B cell (primary cell): ENCODE data around the gene PRSS16. TPM values are rescaled to one million over a fixed set of nuclear protein-coding genes. Genes with fewer than 3 reads are reported as not detected.

Source experiments
- ATAC-seq: fragments of 200-7000 bp; cut with Tn5 transposase; one replicate; pipeline ENCODE4 v1.10.0; 2021; ENCODE audit warnings: low read depth, mild to moderate bottlenecking, moderate number of reproducible peaks, moderate library complexity
- CTCF ChIA-PET: fragments of 350-600 bp; sonication (Branson Sonifier 250); formaldehyde crosslinking; loops from one replicate; lab custom pipeline; 2021; ENCODE audit warnings: antibody characterized with exemption, inconsistent platforms; lab: Charles Lee
- POLR2A ChIA-PET: fragments of 350-600 bp; sonication (Branson Sonifier 250); formaldehyde crosslinking; loops from one replicate; lab custom pipeline; 2021; ENCODE audit warnings: antibody characterized with exemption; lab: Charles Lee
- DNase-seq: peaks from one replicate; pipeline ENCODE4 v3.0.0; 2013
- H2AFZ ChIP-seq: 2 replicates; pipeline ENCODE4 v1.6.1; 2012; ENCODE audit warnings: mild to moderate bottlenecking, low read depth, low read length; ENCODE audit not compliant: insufficient read depth, poor library complexity, severe bottlenecking
- H3K27ac ChIP-seq, 2 donors: 1 replicate in 1 of 2; 2 replicates in 1 of 2; pipeline ENCODE4 v1.5.1; 2012 to 2013; ENCODE audit warnings: low read length in 2 of 2, mild to moderate bottlenecking in 2 of 2, moderate library complexity in 1 of 2
- H3K27me3 ChIP-seq, 4 experiments: fragments of 200-600 bp in 1 of 4; sonication (generic) in 1 of 4; replicated peaks in 1 of 4; 1 replicate in 2 of 4; 2 replicates in 2 of 4; pipeline versions ENCODE4 v1.6.1 to v1.7.0; 2013 to 2016; ENCODE audit warnings: low read length in 3 of 4, mild to moderate bottlenecking in 2 of 4, mixed read lengths in 1 of 4, moderate library complexity in 1 of 4; ENCODE audit not compliant: insufficient read depth in 4 of 4, control insufficient read depth in 3 of 4; ENCODE audit errors: control extremely low read depth in 1 of 4
- H3K36me3 ChIP-seq, 2 experiments: replicated peaks in 1 of 2; 1 replicate in 1 of 2; 2 replicates in 1 of 2; pipeline versions ENCODE4 v1.6.1 to v1.7.1; 2013; ENCODE audit warnings: low read length in 1 of 2; ENCODE audit not compliant: insufficient read depth in 2 of 2, control insufficient read depth in 1 of 2; ENCODE audit errors: control extremely low read depth in 1 of 2, extremely low read depth in 1 of 2
- H3K4me1 ChIP-seq, 2 donors: fragments of 200-600 bp in 1 of 2; sonication (generic) in 1 of 2; 1 replicate in 1 of 2; 2 replicates in 1 of 2; pipeline versions ENCODE4 v1.5.1 to v1.6.1; 2013 to 2017; ENCODE audit warnings: low read length in 2 of 2; ENCODE audit not compliant: control insufficient read depth in 2 of 2, insufficient read depth in 2 of 2
- H3K4me2 ChIP-seq: replicated peaks from 2 replicates; pipeline ENCODE3; 2012; ENCODE audit warnings: mild to moderate bottlenecking, low read depth, low read length; ENCODE audit not compliant: poor library complexity, severe bottlenecking
- H3K4me3 ChIP-seq, 5 experiments: fragments of 200-600 bp in 1 of 5; sonication (generic) in 1 of 5; 1 replicate in 3 of 5; 2 replicates in 2 of 5; pipeline versions ENCODE4 v1.5.1 to v1.7.0; 2011 to 2016; ENCODE audit warnings: low read length in 4 of 5, mild to moderate bottlenecking in 4 of 5, low read depth in 2 of 5, control low read depth in 1 of 5, moderate library complexity in 1 of 5; ENCODE audit not compliant: insufficient read depth in 1 of 5; ENCODE audit errors: control extremely low read depth in 1 of 5, extremely low read depth in 1 of 5
- H3K79me2 ChIP-seq: fragments of 200-600 bp; sonication (generic); one replicate; pipeline ENCODE4 v1.6.0; 2016; ENCODE audit warnings: low read length; ENCODE audit not compliant: control insufficient read depth, insufficient read depth
- H3K9ac ChIP-seq: fragments of 200-600 bp; sonication (generic); 2 replicates; pipeline ENCODE4 v1.6.1; 2017; ENCODE audit warnings: mild to moderate bottlenecking, low read length, moderate library complexity
- H3K9me3 ChIP-seq, 3 donors: one replicate each; pipeline versions ENCODE4 v1.6.1 to v1.7.1; 2013; ENCODE audit warnings: low read length in 2 of 3; ENCODE audit not compliant: control insufficient read depth in 2 of 3, insufficient read depth in 1 of 3; ENCODE audit errors: control extremely low read depth in 1 of 3
- H4K20me1 ChIP-seq: 2 replicates; pipeline ENCODE4 v1.6.0; 2012; ENCODE audit warnings: mild to moderate bottlenecking, low read length; ENCODE audit not compliant: insufficient read depth, control insufficient read depth, poor library complexity, severe bottlenecking
- H3K27ac Mint-ChIP-seq: one replicate; pipeline ENCODE4 v1.8.0; 2021; ENCODE audit warnings: mixed read lengths
- H3K27me3 Mint-ChIP-seq: one replicate; pipeline ENCODE4 v1.8.0; 2021; ENCODE audit warnings: mixed read lengths
- H3K4me1 Mint-ChIP-seq: one replicate; pipeline ENCODE4 v1.8.0; 2021; ENCODE audit warnings: mixed read lengths
- H3K4me3 Mint-ChIP-seq: one replicate; pipeline ENCODE4 v1.8.0; 2021; ENCODE audit warnings: mixed read lengths
- H3K9me3 Mint-ChIP-seq: one replicate; pipeline ENCODE4 v1.8.0; 2022; ENCODE audit warnings: mixed read lengths; ENCODE audit not compliant: insufficient read depth
- CTCF ChIP-seq: fragments of 200-600 bp; IDR thresholded peaks from one replicate; pipeline ENCODE4 v1.8.0; 2022; ENCODE audit warnings: antibody characterized with exemption, mild to moderate bottlenecking
- EZH2 ChIP-seq: IDR thresholded peaks from 2 replicates; pipeline ENCODE4 v1.6.1; 2012; ENCODE audit warnings: borderline replicate concordance, low read depth, mild to moderate bottlenecking, moderate library complexity, low read length; ENCODE audit not compliant: insufficient read depth, poor library complexity, severe bottlenecking
- WGBS: methylation state at CpG from one replicate; pipeline ENCODE4 v1.1.5; 2013; ENCODE audit warnings: missing lambda C conversion rate; ENCODE audit not compliant: insufficient coverage; 5-methylcytosine and 5-hydroxymethylcytosine counted together
- intact Hi-C: fragments of 100-400 bp; cut with micrococcal nuclease; formaldehyde crosslinking; loops from one replicate; pipeline ENCODE4 v1.10.0; 2022
- polyA plus RNA-seq: library from polyadenylated mRNA; depleted of rRNA; stranded (reverse); fragments of >200 nt; gene quantifications from 2 replicates; pipeline ENCODE4 v1.2.3, GENCODE V29; 2012
- total RNA-seq, 2 donors: library from RNA; stranded (reverse); fragments of 120-200 nt in 1 of 2; gene quantifications; 1 replicate in 1 of 2; 2 replicates in 1 of 2; pipeline versions ENCODE4 v1.2.3 to v1.2.4, GENCODE V29; 2013 to 2022

PRSS16 gene
- total and polyA plus RNA-seq, 2 donors (not counting 1 experiment from before 2014, with no cell fraction given): 1.3 to 2.4 TPM

- Histone ChIP-seq H3K27me3 (peaks cover 2 to 87% (median 74%) of the 10 kb centered on the region in 4 experiments), H3K36me3 (no peaks in the 10 kb centered on the region), H3K9ac (no peak overlapping the region), H4K20me1 (no peaks in the 10 kb centered on the region), H3K4me3 (no peak overlapping the region), H2AFZ (no peak overlapping the region), H3K4me1 (peaks cover 0 to 6% of the 10 kb centered on the region in 2 donors), H3K9me3 (peaks cover 7 to 44% (median 31%) of the 10 kb centered on the region in 3 donors), H3K27ac (no peak overlapping the region), H3K4me2 (no peak overlapping the region), H3K79me2 (no peaks in the 10 kb centered on the region)
- peaks cover 8% of the 10 kb centered on the region for H3K9me3 Mint-ChIP-seq
- intact Hi-C loops: no loop called here
- TF ChIP-seq EZH2 (no peak), CTCF (no peak)
- H3K27me3 Mint-ChIP-seq: peaks cover 83% of the 10 kb centered on the region
- DNase-seq: no peak
- ChIA-PET POLR2A (interaction anchor here (0.6 kb wide), 1 partner anchor 19 kb away, joined by 3 read pairs; no protein-coding TSS in a partner anchor), CTCF (no interaction called here)
- H3K27ac Mint-ChIP-seq: no peak overlapping the region
- ATAC-seq: no peak
- WGBS: 83% methylated on average over 1 of the region's 2 CpGs
- H3K4me3 Mint-ChIP-seq: no peak overlapping the region
- H3K4me1 Mint-ChIP-seq: no peaks in the 10 kb centered on the region
These were observed 38.6 kb downstream of the PRSS16 start for GRCh38 chr6:27286141-27286540.

GRCh38 chr6:27287751-27288135, 40.2 kb downstream of the PRSS16 start:
- ChIA-PET POLR2A (interaction anchor here (0.7 kb wide), 1 partner anchor 100 kb away, joined by 5 read pairs; no protein-coding TSS in a partner anchor), CTCF (no interaction called here)
- H3K4me1 Mint-ChIP-seq: no peaks in the 10 kb centered on the region
- peaks cover 9% of the 10 kb centered on the region for H3K9me3 Mint-ChIP-seq
- H3K4me3 Mint-ChIP-seq: no peak overlapping the region
- ATAC-seq (no peak), DNase-seq (no peak)
- Histone ChIP-seq H3K79me2 (no peaks in the 10 kb centered on the region), H3K4me2 (no peak overlapping the region), H3K36me3 (no peaks in the 10 kb centered on the region), H4K20me1 (no peaks in the 10 kb centered on the region), H3K9ac (no peak overlapping the region), H3K27me3 (peaks cover 2 to 90% (median 77%) of the 10 kb centered on the region in 4 experiments), H3K9me3 (peaks cover 7 to 50% (median 34%) of the 10 kb centered on the region in 3 donors), H3K27ac (no peak overlapping the region), H3K4me1 (peaks cover 0 to 6% of the 10 kb centered on the region in 2 donors), H2AFZ (no peak overlapping the region), H3K4me3 (no peak overlapping the region)
- H3K27ac Mint-ChIP-seq: no peak overlapping the region
- intact Hi-C loops: no loop called here
- WGBS: 8% methylated on average over 3 of the region's 8 CpGs
- peaks cover 86% of the 10 kb centered on the region for H3K27me3 Mint-ChIP-seq
- TF ChIP-seq CTCF (no peak), EZH2 (no peak)
